ACHN (cell line): ENCODE results near the gene CABP1.

Source experiments
- DNase-seq: peaks from one replicate; pipeline ENCODE4 v3.0.0-alpha.2; 2015
- in situ Hi-C: cut with HindIII; loops from 2 replicates; pipeline ENCODE4 v1.10.0; 2017; ENCODE audit warnings: low sequenced_read_pairs, low pct_ligation_motif_present, low pct_unique_long_range_greater_than_20kb

The CABP1 gene

DNA sequence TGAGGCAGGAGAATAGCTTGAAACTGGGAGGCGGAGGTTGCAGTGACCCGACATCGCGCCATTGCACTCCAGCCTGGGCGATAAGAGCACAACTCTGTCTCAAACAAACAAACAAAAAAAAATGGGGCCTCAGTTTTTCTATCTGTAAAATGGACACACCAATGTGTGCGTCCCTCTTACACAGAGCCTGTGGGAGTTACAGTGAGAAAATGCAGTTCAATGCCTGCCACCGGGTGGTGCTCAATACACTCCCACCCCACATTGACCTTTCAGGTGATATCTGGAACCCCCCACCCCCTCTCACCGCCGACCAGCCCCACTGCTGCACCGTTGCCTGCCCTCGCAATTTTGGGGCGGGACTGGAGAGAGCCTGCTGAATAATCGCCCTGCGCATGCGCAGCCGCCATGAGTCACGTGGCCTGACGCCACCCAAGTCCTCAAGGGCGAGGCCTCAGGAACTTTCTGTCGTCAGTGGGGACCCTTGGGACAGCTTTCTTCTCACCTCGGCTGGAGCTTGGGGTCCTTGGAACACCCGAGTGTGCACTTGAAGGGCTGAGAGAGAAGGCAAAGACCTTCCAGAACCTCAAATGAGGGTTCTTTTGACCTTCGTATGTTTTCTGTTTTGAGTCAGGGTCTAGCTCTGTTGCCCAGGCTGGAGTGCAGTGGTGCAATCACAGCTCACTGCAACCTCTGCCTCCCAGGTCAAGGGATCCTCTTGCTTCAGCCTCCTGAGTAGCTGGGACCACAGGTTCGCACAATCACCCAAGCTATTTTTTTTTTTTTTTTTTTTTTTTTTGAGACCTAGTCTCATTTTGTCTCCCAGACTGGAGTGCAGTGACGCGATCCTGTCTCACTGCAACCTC is 14.6 kb upstream of the CABP1 start:
- DNase-seq, result peak; percentile 43
- in situ Hi-C loops, result no loop called here

GRCh38 chr12:120628919-120629318 is 11.5 kb upstream of the CABP1 start:
- in situ Hi-C loops, result no loop called here
- DNase-seq, result peak; percentile 52

DNA sequence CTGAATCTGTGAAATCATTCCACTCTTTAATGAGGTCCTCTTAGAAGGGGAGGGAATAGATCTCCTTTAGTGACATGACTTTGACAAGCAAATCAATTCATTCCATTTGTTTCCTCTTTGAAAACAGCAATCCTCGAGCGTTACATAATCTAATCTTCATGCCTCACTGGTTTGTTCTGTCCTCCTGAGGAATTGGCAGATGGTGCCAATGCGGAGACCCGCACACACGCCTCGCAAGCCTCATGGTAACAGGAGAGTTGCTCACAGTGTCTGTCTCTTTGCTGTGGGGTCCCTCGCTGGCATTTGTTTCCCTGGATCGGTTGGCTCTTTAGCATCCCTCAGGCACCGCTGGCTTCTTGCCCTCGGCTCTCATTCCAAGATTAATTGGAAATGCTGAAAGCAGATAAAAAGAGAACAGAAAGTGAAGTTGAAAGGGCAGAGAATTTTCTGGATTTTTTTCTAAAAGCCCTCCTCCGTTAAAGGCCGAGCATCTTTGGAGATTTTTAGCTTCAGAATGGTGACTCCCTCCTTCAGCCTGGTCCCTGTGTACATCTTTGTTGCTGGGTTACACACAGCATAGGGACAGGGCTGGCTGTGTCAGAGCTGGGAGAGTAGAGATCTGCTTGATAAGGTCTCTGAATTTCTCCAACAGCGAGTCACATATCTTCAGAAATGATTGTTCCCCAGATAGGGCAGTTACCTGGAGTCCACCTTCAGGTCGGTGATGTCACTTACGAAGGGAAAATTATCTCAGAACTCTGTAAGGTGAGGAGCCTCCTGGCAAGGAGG is 10.1 kb upstream of the CABP1 start:
- no peak for DNase-seq
- in situ Hi-C loops, result no loop called here

DNA sequence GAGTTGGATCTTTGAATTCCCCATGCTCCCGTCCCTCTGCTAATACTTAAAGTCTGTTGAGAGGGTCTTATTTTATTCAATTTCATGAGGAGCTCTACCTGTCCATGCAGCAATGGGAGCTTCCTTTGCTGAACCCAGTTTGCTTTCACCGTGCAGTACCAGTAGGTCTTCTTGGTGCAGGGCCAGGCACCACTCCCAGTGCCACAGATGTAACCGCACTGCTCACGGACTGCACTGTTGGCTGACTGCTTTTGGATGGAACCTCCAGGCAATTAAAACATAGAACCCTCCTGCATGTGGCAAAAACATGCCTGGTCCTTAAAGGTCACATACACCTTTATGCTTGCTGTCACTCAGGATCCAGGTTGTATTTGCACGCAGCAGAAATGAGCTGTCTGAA is 9.3 kb upstream of the CABP1 start:
- in situ Hi-C loops, result no loop called here
- no peak for DNase-seq

DNA sequence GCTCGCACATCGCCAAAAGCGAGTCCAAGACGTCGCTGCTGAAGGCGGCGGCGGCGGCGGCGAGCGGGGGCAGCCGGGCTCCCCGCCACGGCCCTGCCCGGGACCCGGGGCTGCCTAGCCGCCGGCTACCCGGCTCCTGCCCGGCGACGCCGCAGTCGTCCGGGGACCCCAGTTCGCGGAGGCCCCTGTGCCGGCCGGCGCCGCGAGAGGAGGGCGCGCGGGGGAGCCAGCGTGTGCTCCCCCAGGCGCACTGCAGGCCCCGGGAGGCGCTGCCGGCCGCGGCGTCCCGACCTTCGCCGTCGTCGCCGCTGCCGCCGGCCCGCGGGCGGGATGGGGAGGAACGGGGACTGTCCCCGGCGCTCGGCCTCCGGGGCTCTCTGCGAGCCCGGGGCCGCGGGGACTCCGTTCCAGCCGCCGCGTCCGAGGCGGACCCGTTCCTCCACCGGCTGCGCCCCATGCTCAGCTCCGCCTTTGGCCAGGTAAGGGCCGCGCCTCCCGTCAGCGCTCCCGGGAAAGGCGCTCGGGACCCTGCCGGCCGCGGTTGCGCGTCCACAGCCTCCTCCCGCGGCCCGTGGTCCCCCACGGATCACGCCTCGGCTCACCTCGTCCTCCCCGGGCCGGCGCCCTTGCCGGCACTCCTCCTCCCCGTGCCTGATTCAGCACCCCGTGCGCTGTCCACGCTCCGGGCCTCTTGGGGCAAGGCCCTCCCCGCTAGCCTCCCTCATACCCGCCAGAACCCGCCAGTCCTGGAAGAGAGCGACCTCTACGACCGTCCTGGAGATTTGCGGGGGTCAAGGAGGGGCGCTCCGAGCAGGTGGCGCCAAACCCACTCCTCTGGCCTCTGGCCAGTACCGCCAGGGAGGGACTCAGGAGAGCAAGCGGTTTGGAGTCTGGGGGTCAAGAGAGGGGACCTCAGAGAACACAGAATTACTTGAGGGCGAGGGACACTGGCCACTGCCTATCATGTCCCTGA is 721 bp downstream of the CABP1 start:
- peak; percentile 89 for DNase-seq

DNA sequence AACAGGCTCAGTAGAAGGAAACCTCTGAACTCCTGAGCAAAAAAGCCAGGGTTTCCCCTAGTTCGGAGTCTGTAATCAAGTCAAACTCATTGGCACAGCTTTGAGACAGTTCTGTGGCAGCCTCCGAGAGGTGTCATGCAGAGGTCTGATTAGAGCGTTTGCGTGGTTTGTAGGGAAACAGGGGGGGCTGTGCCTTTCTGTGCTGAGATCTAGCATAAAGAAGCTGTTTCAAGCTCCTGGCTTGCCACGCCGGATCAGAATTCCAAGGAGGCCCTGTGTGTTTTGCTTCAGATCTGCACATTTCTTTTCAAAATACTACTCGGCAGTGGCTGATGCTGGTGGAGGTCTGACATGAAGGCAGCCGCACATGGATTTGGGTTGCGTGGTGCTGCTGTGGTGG is 1.7 kb downstream of the CABP1 start:
- DNase-seq, result no peak
- in situ Hi-C loops, result no loop called here

More for the DNA sequence above, 721 bp downstream of the CABP1 start:
- in situ Hi-C loops, result no loop called here

- in situ Hi-C loops, result no loop called here
- peak; percentile 42 for DNase-seq
Measured at GRCh38 chr12:120642826-120643225, 2.4 kb downstream of the CABP1 start.

GRCh38 chr12:120643574-120643973 is 3.1 kb downstream of the CABP1 start:
- no peak for DNase-seq
- in situ Hi-C loops, result no loop called here

DNA sequence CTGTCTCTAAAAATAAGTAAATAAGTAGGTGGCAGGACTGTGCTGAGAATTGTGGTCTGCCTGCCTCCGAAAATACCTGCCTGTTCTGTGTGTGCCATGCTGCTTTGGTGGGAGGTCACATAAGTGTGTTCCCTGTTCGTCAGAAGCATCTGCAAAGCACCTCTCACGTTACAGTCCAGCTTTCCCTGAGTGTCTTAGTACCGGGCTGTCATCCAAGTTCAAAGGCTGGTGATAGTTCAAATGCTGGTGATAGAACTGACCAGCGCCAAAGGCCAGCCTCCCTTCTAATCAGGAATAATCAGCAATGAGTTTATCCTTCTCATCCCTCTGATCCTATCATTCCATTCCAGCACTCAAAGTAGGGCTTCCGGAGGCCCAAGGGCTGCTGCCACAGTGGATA is 5.6 kb downstream of the CABP1 start:
- no peak for DNase-seq
- in situ Hi-C loops, result no loop called here

DNA sequence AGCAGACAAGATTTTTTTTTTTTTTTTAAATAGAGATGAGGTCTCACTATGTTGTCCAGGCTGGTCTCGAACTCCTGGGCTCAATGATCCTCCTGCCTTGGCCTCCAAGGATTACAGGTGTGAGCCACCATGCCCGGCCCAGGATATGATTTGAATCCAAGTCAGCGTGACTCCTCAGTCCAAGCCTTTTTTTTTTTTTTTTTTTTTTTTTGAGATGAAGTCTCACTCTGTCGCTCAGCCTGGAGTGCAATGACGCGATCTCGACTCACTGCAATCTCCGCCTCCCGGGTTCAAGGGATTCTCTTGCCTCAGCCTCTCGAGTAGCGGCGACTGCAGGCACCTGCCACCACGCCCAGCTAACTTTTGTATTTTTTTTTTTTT is 6.9 kb downstream of the CABP1 start:
- no peak for DNase-seq
- in situ Hi-C loops, result no loop called here

DNA sequence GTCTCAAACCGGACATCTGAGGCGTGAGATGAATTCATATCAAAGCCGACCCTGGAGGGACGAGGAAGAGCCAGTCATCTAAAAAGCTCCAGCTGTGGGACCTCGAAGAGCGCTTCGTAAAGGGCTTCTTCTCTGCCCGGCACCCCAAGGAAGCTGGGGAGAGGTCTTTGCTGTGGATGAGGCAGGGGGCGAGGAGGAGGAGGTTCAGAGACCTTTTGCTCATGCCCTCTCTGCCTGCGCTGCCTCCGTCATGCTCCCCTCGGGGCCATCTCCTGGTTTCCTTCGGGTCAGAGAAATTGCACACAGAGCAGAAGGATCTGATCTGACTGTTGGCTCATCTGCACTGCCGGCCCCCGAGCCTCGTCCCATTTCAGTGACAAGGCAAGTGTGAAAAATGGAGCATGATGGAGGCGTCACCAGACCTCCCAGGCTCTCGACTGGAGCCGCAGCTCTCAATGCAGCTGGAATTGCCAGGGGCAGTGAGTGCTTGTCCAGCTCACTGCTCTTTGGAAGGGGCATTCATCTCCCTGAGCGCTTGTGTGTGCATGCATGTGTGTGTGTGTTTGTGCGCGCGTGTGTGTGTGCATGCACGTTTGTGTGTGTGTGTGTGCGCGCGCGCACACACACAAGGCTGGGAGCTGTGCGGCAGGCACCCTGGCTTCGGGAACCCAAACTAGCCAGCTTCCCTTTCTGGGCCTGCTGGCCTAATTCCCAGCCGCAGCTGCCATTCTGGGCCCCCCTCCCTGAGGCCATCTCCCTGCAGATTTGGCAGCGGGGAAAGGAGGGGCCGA is 9.2 kb downstream of the CABP1 start:
- in situ Hi-C loops, result no loop called here
- DNase-seq, result no peak

DNA sequence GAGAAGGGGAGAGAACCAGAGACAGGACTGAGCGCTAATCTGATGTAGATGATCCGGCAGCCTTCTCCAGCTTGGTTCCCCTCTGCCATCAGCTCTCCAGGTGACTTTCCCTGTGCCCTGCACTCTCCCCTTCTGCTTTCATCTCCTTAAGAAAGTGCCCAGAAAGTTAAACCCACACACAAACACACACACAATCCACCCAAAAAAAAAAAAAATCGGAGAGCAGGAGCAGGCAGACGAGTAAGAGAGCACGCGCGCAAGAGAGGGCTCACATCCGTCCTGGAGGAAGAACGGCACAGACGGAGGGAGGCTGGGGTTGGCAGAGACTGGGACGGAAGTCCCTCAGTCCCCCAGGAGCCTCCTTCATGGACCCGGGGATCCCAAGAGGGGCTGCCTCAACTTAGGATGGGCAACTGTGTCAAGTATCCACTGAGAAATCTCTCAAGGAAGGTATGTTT is 9.8 kb downstream of the CABP1 start:
- in situ Hi-C loops, result no loop called here
- no peak for DNase-seq

DNA sequence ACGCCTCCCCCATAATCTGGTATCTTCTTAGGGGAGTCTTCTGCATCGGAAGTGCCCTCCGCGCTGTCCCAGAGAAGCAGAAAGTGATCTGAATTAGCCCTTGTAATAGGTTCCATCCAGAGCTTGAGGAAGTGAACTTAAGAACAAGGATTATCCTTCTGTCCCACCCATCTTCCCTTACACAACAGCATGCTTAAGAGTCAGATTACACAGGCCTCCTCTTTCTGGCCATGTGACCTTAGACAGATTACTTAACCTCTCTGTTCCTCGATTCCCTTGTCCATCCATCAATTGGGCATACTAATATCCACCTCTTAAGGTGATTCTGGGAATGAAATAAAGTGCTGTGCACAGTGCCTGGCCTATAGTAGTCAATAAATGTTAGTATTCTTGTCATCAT is 11.4 kb downstream of the CABP1 start:
- in situ Hi-C loops, result no loop called here
- DNase-seq, result no peak

- in situ Hi-C loops, result no loop called here
- DNase-seq, result no peak
Measured at GRCh38 chr12:120652656-120653435, 12.4 kb downstream of the CABP1 start.

GRCh38 chr12:120653611-120654010 is 13.2 kb downstream of the CABP1 start:
- in situ Hi-C loops, result no loop called here
- DNase-seq, result no peak

- no peak for DNase-seq
- in situ Hi-C loops, result no loop called here
Measured at GRCh38 chr12:120654656-120655055, 14.2 kb downstream of the CABP1 start.

- no peak for DNase-seq
- in situ Hi-C loops, result no loop called here
Measured at GRCh38 chr12:120656008-120656407, 15.6 kb downstream of the CABP1 start.
